AML-193 (cell line): Measurements from ENCODE around the gene MBOAT7.
A peak's percentile ranks its signal among the peaks of the same experiment; 100 is the strongest.

Source experiments
- DNase-seq, 2 experiments: peaks; one replicate each; lab custom pipeline; 2025; lab: John Stamatoyannopoulos, UW

The MBOAT7 gene

DNA sequence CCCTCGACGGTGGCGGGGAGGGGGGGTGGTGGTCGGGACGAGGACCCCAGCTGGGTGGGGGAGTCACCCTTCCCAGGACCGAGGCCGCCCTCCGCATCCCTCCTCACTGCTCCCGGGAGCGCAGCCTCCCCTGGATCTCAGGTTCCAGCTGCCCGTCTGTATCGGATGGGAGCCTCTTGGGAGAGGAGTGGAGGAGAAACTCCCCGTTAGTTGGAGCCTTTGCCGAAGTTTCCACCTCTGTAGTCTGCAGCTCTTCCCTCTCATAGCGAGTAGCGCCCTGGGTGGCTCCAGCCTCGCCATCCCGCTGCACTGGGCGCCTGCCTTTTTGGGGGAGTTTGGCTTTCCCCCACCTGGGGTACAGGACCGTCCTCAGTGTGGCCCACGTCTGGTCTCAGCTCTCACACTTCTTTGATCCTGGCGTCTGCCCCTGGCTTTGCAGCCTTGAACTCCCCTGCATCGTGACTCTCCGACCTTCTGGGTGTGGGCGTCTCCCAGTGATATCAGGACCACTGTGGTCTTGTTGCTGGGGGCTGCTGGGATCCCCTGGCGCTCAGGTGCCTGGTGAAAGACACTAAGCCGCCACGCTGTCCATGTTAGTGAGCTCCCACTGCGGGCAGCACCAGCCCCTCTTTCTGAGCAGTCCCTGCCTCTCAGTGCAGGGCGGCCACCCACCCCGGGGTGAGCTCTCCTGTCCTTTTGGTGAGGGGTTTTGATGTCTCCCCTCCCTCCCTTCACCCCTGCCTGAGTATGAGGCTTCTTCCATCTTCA is 50.7 kb downstream of the MBOAT7 start:
- DNase-seq: no peak

DNA sequence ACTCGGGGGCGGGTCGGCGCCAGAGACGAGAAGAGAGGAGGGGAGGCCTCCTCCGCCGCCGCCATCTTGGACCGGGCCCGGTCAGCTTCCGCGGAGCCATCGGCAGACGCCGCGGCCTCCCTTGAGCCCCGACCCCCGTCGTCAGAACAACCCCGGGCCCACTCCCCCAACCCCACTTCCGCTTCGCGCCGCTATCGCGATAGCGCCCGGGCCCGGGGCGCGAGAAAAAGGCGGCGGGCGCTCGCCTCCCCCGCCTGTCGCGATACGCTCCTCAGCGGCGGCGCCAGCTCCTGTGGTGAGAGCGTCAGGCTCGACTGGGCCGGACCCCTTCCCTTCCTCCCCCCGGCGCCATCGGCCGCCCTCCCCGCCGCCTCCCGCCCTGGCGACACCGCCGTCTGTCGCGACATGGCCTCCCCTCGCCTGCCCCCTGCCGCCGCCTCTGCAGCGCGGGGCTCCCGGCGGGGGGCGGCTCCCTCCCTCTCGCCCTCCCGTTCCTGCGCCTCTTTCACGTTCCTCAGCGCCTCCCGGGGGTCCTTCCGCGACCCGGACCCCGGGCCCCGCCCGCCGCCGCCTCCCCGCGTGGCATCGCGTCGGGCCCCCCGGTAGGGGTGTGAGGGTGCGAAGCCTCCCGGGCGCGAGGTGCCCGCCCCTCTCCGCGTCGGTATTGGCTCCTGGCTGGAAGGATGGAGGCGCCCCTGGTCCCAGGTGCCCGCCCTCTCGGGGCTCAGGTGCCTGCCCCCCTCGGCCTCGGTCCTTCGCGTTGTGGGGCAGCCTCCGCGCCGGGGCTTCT is 51.5 kb downstream of the MBOAT7 start, which contains the start of gene CNOT3:
CNOT3 (plus strand) TSS at position 64 of the 790 bp plus-strand sequence. CDS start 5,217 bp downstream, outside the sequence.
- no peak for DNase-seq

DNA sequence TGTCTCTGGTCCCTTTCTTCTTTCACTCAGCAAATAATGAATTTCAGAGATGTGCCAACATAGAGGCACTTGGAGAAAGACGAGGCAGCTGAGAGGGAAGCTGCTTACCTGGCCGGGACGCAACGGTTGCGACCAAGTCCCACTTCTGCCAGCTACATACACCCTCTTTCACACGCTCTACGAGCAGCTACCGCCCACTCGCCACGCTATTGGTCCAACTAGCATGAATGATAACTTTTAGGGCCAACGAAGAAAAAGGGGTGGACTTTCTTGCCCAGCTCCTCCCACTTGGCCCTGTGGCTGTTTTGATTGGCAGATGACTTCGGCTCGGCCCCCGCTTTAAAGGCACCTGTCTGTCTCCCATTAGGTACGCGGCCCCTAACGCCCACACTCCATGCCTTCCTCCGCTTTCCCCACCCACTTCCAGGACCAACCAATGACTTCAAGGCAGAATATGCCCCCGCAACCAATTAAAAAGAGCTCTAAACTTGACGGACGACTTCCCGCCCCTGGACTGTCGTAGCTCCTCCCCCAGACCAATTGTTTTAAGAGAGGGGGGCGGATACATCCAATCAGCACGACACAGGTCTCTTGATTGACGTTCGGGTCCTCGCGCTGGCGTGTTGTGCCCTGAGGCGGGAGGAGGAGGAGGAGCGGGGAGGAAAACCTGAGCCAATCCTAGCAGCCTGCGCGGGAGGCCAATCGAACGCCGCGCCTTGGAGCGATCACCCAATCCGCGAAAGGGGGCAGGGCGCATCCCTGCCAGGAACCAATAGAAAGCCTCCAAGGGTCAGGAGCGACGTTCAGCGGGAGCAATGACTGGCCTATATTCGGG is 52.3 kb downstream of the MBOAT7 start:
- DNase-seq: peak; percentile 99 to 100

DNA sequence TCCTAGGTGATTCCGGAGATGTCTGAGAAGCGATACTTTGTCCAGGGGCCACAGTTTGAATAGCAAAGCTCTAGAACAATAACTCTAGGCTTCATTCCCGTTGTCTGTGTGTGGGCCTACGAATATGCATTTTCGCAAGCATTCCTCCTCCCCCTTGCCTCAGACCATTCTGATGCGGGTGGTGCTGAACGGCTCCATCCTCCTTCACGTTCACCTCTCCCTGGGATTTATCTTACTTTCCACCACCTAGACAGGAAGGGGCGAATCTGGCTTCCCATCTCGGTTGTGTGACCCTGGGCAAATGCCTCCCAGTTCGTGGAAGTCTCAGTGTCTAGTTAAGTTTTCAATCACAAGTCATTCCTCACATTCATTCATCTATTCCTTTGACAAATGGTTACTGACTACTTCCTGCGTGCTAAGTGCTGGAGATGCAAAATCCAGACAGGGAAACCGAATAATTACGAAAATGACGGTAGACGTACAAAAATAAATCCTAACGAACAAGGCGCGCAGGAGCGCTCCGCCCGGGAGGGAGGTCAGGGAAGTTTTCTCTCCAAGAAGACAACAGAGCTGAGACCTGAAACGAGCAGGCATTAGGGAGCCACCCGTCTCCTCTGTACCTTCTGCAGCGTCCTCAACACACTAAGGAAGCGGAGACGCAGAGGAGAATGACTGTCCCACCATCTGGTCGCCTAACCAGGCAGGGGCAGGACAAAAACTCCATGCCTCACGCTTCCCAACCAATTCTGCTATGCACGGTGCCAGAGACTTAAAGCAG is 53.1 kb downstream of the MBOAT7 start:
- peak in 1 of 2 experiments; percentile 50 for DNase-seq

DNA sequence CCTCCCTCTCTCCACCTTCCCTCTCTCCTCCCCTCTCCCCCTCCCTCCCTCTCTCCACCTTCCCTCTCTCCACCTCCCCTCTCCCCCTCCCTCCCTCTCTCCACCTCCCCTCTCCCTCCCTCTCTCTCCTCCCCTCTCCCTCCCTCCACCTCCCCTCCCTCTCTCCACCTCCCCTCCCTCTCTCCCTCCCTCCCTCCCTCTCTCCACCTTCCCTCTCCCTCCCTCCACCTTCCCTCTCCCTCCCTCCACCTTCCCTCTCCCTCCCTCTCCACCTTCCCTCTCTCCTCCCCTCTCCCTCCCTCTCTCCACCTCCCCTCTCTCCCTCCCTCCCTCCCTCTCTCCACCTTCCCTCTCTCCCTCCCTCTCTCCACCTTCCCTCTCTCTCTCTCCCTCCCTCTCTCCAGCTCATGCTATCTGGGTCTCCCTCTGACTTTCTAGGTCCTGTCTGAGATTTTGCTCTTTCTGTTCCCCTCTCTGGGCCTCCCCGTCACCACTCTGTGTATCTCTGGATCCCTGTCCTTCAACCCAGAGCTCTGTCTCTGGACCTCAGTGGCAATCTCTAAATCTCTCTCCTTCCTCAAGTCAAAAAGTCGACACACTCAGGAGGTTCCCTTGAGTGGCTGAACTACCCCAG is 55.3 kb downstream of the MBOAT7 start:
- no peak for DNase-seq

DNA sequence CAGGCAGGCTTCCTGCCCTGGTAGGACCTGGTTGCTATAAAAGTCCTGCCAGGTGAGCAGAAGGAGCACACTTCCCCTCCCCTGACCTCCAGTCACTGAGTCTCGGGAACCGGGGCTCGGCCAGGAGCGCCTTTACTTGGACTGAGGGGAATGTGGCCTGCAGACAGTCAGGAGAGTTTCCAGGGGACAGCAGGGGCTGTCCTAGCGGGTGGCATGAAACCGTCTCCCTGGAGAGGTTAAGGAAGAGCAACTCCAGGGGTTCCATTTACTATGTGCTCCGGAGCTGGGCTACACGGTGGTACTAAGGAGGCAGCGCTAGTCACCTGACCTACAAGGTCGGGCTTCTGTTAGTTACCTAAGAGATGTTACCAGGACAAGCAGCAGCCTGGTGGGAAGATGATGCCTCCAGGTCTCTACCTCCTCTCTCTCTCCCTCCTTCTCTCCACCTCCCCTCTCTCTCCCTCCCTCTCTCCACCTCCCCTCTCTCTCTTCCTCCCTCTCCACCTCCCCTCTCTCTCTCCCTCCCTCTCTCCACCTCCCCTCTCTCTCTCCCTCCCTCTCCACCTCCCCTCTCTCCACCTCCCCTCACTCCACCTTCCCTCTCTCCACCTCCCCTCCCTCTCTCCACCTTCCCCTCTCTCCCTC is 55.9 kb downstream of the MBOAT7 start:
- peak in 1 of 2 experiments; percentile 2 for DNase-seq

DNA sequence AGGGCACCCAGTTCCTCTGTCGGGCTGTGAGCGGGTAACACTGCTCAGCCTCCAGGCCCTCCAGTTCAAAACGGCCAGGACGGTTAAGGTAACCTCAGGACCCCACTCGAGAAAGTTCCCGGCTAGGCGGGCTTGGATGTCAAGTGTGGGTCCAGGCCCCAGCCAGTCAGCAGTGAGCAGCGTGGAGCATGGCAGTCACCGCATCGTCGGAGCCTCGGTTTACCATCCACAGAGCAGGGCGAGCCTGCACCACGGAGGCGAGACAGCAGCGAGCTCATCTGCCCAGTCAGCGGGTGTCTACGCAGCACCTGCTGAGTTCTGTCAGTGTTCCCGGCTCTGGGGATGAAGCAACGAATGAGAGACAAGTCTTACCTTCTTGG is 59.8 kb downstream of the MBOAT7 start:
- no peak for DNase-seq

DNA sequence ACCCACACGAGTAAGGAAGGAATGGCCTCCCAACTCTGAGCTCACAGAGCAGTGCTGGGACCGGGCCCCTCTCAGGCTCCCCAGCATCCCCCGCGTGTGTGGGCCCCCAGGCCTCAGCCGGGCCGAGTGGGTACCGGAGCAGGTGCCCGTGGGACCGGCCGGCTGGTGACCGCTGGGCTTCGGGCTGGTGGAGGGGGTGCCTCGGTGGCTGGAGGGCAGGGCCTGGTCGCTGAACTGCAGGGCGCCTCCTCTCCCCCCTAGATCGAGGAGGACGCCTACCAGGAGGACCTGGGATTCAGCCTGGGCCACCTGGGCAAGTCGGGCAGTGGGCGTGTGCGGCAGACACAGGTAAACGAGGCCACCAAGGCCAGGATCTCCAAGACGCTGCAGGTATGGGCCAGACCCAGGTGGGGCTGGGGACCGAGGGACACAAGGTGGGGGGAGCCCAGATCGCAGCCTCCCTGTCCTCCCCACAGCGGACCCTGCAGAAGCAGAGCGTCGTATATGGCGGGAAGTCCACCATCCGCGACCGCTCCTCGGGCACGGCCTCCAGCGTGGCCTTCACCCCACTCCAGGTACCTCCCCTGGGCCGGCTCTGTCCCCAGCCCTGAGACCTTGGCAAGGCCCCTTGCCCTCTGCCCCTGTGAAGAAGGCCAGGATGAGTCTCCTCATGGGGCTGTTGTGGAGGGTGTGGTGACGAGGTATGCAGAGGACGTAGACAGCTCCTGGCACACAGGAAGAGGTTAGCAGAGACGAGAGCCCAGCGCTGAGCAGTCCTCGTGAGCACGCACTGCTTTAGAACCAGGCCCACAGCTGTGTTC is 60.4 kb downstream of the MBOAT7 start:
- DNase-seq: no peak

DNA sequence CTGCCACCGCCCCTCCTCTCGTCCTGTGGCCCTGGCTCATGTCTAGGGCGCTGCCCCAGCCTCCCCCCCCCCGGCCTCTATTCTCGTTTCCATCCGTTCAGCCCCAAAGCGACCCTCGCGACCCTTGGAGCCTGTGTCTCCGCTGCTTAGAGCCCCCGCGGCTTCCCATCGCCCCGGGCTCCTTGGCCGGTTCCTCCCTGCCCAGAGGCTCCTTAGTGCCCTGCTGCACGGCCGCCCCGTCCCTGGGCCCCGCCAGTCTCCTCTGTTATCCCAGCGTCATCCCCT is 61.0 kb downstream of the MBOAT7 start:
- no peak for DNase-seq

DNA sequence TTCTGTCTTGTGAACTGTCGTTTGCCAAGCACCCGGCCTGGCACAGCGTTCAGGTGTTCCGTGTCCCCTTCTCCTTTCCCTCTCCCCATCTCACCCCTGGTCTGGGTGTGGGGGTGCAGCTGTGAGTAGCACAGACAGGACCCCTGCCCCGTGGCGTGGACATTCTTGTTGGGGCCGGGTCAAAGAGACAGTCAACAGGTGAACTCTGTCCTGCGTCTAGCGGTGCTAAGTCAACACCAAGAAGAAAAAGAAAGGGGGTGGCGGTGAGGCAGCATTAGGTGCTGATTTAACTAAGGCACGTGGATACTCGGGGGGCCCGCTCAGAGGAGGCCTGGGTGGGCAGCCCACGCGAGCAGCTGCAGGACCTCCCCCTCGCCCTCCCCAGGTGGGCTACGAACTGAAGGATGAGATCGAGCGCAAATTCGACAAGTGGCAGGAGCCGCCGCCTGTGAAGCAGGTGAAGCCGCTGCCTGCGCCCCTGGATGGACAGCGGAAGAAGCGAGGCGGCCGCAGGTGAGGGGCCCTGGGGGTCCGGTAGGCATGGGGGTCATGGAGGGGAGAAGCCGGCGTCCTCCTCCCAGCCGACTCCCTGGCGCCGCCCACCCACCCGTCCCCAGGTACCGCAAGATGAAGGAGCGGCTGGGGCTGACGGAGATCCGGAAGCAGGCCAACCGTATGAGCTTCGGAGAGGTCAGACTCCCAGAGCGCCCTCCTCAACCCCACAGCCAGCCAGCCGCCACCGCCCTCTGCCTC is 61.5 kb downstream of the MBOAT7 start:
- no peak for DNase-seq

DNA sequence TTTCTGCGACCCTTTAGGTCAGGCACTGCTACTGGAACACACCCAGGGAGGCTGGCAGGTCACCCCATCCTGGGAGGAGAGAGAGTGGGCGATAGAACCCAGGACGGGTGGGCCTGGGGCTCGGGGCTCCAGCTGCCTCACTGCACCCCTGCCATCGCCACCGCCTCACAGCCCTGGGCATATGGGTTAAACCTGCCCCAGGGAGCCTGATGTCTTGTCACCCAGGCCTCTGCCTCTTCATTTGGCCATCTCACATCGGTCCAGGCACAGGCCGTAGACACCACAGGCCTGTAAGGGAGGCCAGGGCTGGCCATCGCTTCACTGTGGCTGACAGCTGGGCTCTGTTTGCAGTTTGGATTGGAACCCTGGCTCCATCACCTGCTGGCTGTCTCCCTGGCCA is 63.7 kb downstream of the MBOAT7 start:
- no peak for DNase-seq

DNA sequence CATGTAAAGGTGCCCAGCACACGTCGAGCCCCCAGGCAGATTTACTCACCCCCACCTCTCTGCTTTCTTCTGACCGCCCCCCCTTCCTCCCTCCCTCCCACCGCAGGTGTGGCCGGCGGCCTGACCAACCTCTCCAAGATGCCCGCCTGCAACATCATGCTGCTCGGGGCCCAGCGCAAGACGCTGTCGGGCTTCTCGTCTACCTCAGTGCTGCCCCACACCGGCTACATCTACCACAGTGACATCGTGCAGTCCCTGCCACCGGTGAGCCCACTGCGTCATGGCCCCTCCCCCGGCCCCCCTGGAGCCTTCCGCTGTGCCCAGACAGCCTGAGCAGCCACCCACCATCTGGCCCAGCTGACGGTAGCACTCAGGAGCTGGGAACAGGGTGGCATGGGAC is 65.0 kb downstream of the MBOAT7 start:
- no peak for DNase-seq

DNA sequence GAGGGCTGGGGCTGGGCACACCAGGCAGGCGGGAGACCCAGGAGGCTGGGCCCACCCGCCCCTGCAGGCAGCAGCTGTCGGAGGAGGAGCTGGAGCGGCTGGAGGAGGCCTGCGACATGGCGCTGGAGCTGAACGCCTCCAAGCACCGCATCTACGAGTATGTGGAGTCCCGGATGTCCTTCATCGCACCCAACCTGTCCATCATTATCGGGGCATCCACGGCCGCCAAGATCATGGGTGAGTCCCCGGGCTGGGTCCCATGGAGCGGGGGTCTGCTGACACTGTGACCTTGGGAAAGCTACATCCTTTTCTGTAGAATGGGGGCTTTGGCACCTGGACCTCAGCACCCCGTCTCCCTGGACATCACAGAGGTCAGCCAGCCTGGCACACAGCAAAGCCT is 65.7 kb downstream of the MBOAT7 start:
- DNase-seq: no peak
